Activated T-cell treated with anti-CD3 and anti-CD28 coated beads, Interleukin-2, amount 50 U/mL, for 4 hours (primary cell): ENCODE measurements around the gene LIPN. TPM values are rescaled to one million over a fixed set of nuclear protein-coding genes. Genes with fewer than 3 reads are reported as not detected.

Source experiments
- ATAC-seq, 2 donors: fragments of 200-7000 bp; cut with Tn5 transposase; one replicate each; pipeline ENCODE4 v1.10.0; 2021
- DNase-seq: peaks from one replicate; pipeline ENCODE4 v3.0.0-alpha.2; 2020
- H3K27me3 Mint-ChIP-seq: one replicate; pipeline ENCODE4 v1.8.0; 2021; ENCODE audit warnings: low read depth, mixed read lengths
- H3K36me3 Mint-ChIP-seq: one replicate; pipeline ENCODE4 v1.8.0; 2022; ENCODE audit warnings: mixed read lengths; ENCODE audit not compliant: insufficient read depth
- H3K4me1 Mint-ChIP-seq: one replicate; pipeline ENCODE4 v1.8.0; 2021; ENCODE audit warnings: low read depth, mixed read lengths
- H3K4me3 Mint-ChIP-seq: one replicate; pipeline ENCODE4 v1.8.0; 2021; ENCODE audit warnings: mild to moderate bottlenecking, moderate library complexity, mixed read lengths
- H3K9me3 Mint-ChIP-seq: one replicate; pipeline ENCODE4 v1.8.0; 2021; ENCODE audit warnings: mixed read lengths
- total RNA-seq, 3 donors: library from RNA; stranded (reverse); gene quantifications; one replicate each; pipeline ENCODE4 v1.2.1, GENCODE V29; 2021

Gene LIPN
- total RNA-seq, 3 donors from 2014 or later, result not detected

- Mint-ChIP-seq H3K4me1 (peaks cover 67% of the 10 kb centered on the region), H3K27me3 (no peaks in the 10 kb centered on the region), H3K4me3 (no peak overlapping the region), H3K36me3 (no peaks in the 10 kb centered on the region), H3K9me3 (peaks cover 4% of the 10 kb centered on the region)
- ATAC-seq (peak in 1 of 2 donors; percentile 32), DNase-seq (no peak)
Observed at GRCh38 chr10:88827671-88828070, 67.9 kb downstream of the LIPN start.

DNA sequence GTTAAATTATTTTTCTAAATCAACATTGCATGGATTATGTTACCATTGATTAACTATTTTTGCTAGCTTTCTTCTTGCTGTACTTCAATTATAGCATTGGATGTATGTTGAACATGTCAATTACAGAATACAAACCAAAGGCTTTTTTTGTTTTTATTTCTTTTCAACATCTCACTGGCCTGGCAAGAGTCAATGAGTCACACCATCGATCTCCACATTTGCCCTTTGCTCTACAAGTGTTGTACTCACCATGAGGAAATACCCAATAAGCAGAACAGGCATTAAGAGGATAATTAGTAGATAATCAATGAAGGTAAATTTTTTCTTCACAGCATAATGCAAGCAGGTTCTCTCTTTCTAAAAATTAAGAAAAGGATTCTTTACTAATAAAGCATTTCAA, 68.5 kb downstream of the LIPN start:
- DNase-seq (no peak), ATAC-seq (no peak)
- Mint-ChIP-seq H3K4me3 (no peak overlapping the region), H3K9me3 (peaks cover 4% of the 10 kb centered on the region), H3K36me3 (no peaks in the 10 kb centered on the region), H3K4me1 (peaks cover 71% of the 10 kb centered on the region), H3K27me3 (no peaks in the 10 kb centered on the region)

Other genes with a start within 250 kb of the LIPN start
- gene RNLS, start 176.7 kb upstream of the LIPN start, total RNA-seq, result 1 to 10 TPM; 3.4 to 5.5 (median 5.4) TPM
- not detected for gene LIPJ, start 173.3 kb upstream of the LIPN start, total RNA-seq
- not detected for gene LIPF, start 95.6 kb upstream of the LIPN start, total RNA-seq
- gene LIPK, start 53.8 kb upstream of the LIPN start, total RNA-seq, result not detected
- gene LIPM, start 42.7 kb downstream of the LIPN start, total RNA-seq, result not detected
- under 1 TPM in 1 of 3 donors, not detected in 2; 0.24 TPM for gene ANKRD22, start 91.8 kb downstream of the LIPN start, total RNA-seq
- gene STAMBPL1, start 120.2 kb downstream of the LIPN start, total RNA-seq, result 10 to 100 TPM; 15.1 to 24.7 (median 19.4) TPM
- 1 to 10 TPM; 2.6 to 4.1 (median 2.6) TPM for gene ACTA2, start 192.8 kb downstream of the LIPN start, total RNA-seq
- 10 to 100 TPM; 23.0 to 31.9 (median 30.1) TPM for gene FAS, start 230.8 kb downstream of the LIPN start, total RNA-seq